ENCODE data around the gene PANX3. TPM values are rescaled to one million over a fixed set of nuclear protein-coding genes. Genes with fewer than 3 reads are reported as not detected.

PANX3 gene
- total and polyA plus RNA-seq, 9 of the 15 experiments (the other 6 are each of a cell fraction or from before 2014, with no cell fraction given): 0.09 to 0.69 (median 0.39) TPM

DNA sequence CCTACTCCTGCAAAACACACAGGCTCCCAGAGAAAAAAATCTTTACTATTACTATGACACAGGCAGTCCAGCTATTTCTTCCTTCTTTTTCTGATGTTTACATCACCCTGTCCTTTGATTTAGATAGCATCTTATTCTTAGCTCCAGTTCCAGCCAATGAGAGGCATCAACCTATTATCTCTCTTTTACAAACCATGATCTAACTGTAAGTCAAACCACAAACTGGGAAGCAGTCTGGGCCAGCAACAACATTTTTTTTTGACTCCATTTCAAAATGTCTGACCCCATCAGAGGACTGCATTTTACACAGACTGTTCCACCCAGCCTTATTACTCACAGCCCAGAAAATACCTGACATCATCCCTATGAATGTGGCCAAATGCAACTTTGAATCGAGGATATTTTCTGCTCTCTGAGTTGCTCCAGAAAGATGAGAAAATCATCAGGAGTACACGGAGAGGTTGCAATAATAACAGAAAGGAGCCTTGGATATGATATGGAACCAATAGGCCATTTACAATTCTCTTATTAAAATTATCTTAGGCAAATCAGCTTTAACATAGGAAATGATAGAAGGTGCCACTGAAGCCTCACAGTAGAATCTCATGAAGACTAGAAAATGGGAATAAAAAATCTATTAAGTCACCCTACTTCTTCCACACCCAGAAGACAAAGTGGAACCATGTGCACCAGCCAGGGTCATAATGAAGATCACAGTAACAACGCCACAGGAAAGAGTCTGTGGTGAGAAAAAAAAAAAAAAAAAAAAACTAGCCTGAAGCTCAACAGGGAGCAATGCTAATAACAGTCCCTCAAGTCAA is 32.6 kb downstream of the PANX3 start (continued):
- TF ChIP-seq KLF16 (IDR thresholded peaks at IDR 0.05) (no peak), RAD51 (IDR thresholded peaks at IDR 0.05; ENCODE audit: borderline replicate concordance, low read depth) (no peak), ZNF644 (tag; IDR thresholded peaks at IDR 0.05; ENCODE audit: low read depth) (peak; percentile 88; the same call in 1 of the 2 replicates), E2F1 (CRISPR knock-in tag; IDR thresholded peaks at IDR 0.05) (no peak), ZNF696 (CRISPR knock-in tag; conservative IDR thresholded peaks at IDR 0.05) (no peak), ZNF75A (CRISPR knock-in tag; IDR thresholded peaks at IDR 0.05) (no peak), COPS2 (conservative IDR thresholded peaks at IDR 0.05) (no peak), ZNF217 (CRISPR knock-in tag; IDR thresholded peaks at IDR 0.05) (no peak), ZFPM2 (CRISPR knock-in tag; IDR thresholded peaks at IDR 0.05) (no peak), ZNF140 (CRISPR knock-in tag; IDR thresholded peaks at IDR 0.05) (no peak), NFATC3 (IDR thresholded peaks at IDR 0.05) (no peak), ZNF707 (CRISPR knock-in tag; conservative IDR thresholded peaks at IDR 0.05) (no peak), CBX1 (IDR thresholded peaks at IDR 0.05; ENCODE audit: low read depth) (no peak), CTBP1 (IDR thresholded peaks at IDR 0.05; ENCODE audit: borderline replicate concordance) (peak; percentile 17; the same call in 1 of the 2 replicates), ZNF584 (CRISPR knock-in tag; IDR thresholded peaks at IDR 0.05; ENCODE audit: low read depth) (peak; percentile 15), ETV1 (tag; conservative IDR thresholded peaks at IDR 0.05; ENCODE audit: low read depth) (no peak), NR3C1 (CRISPR knock-in tag; IDR thresholded peaks at IDR 0.05) (no peak)
- TF ChIP-seq, protein P1, sequence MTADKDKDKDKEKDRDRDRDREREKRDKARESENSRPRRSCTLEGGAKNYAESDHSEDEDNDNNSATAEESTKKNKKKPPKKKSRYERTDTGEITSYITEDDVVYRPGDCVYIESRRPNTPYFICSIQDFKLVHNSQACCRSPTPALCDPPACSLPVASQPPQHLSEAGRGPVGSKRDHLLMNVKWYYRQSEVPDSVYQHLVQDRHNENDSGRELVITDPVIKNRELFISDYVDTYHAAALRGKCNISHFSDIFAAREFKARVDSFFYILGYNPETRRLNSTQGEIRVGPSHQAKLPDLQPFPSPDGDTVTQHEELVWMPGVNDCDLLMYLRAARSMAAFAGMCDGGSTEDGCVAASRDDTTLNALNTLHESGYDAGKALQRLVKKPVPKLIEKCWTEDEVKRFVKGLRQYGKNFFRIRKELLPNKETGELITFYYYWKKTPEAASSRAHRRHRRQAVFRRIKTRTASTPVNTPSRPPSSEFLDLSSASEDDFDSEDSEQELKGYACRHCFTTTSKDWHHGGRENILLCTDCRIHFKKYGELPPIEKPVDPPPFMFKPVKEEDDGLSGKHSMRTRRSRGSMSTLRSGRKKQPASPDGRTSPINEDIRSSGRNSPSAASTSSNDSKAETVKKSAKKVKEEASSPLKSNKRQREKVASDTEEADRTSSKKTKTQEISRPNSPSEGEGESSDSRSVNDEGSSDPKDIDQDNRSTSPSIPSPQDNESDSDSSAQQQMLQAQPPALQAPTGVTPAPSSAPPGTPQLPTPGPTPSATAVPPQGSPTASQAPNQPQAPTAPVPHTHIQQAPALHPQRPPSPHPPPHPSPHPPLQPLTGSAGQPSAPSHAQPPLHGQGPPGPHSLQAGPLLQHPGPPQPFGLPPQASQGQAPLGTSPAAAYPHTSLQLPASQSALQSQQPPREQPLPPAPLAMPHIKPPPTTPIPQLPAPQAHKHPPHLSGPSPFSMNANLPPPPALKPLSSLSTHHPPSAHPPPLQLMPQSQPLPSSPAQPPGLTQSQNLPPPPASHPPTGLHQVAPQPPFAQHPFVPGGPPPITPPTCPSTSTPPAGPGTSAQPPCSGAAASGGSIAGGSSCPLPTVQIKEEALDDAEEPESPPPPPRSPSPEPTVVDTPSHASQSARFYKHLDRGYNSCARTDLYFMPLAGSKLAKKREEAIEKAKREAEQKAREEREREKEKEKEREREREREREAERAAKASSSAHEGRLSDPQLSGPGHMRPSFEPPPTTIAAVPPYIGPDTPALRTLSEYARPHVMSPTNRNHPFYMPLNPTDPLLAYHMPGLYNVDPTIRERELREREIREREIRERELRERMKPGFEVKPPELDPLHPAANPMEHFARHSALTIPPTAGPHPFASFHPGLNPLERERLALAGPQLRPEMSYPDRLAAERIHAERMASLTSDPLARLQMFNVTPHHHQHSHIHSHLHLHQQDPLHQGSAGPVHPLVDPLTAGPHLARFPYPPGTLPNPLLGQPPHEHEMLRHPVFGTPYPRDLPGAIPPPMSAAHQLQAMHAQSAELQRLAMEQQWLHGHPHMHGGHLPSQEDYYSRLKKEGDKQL (CRISPR knock-in tag; IDR thresholded peaks at IDR 0.05; ENCODE audit: borderline replicate concordance): no peak
- TF ChIP-seq, protein P2, sequence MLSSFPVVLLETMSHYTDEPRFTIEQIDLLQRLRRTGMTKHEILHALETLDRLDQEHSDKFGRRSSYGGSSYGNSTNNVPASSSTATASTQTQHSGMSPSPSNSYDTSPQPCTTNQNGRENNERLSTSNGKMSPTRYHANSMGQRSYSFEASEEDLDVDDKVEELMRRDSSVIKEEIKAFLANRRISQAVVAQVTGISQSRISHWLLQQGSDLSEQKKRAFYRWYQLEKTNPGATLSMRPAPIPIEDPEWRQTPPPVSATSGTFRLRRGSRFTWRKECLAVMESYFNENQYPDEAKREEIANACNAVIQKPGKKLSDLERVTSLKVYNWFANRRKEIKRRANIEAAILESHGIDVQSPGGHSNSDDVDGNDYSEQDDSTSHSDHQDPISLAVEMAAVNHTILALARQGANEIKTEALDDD (IDR thresholded peaks at IDR 0.05): no peak
- TF ChIP-seq, protein P3, sequence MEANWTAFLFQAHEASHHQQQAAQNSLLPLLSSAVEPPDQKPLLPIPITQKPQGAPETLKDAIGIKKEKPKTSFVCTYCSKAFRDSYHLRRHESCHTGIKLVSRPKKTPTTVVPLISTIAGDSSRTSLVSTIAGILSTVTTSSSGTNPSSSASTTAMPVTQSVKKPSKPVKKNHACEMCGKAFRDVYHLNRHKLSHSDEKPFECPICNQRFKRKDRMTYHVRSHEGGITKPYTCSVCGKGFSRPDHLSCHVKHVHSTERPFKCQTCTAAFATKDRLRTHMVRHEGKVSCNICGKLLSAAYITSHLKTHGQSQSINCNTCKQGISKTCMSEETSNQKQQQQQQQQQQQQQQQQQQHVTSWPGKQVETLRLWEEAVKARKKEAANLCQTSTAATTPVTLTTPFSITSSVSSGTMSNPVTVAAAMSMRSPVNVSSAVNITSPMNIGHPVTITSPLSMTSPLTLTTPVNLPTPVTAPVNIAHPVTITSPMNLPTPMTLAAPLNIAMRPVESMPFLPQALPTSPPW (CRISPR knock-in tag; IDR thresholded peaks at IDR 0.05): peak; percentile 25; the same call in 1 of the 2 replicates

All from K562 (cell line).